Progenitor cell of endocrine pancreas (in vitro differentiated cells): ENCODE measurements around the gene C11orf21. TPM values are rescaled to one million over a fixed set of nuclear protein-coding genes. Genes with fewer than 3 reads are reported as not detected.

Experiments
- DNase-seq: peaks from one replicate; pipeline ENCODE4 v3.0.0; 2021; ENCODE audit warnings: low spot score; ENCODE audit not compliant: unreplicated experiment
- H3K27ac Mint-ChIP-seq: 2 replicates; pipeline ENCODE4 v1.8.0; 2021; ENCODE audit warnings: mild to moderate bottlenecking, moderate library complexity, mixed read lengths
- H3K27me3 Mint-ChIP-seq: 2 replicates; pipeline ENCODE4 v1.8.0; 2021; ENCODE audit warnings: mixed read lengths
- H3K36me3 Mint-ChIP-seq: 2 replicates; pipeline ENCODE4 v1.8.0; 2022; ENCODE audit warnings: mixed read lengths; ENCODE audit not compliant: insufficient read depth
- H3K4me1 Mint-ChIP-seq: 2 replicates; pipeline ENCODE4 v1.8.0; 2021; ENCODE audit warnings: low read depth, mixed read lengths
- H3K4me3 Mint-ChIP-seq: 2 replicates; pipeline ENCODE4 v1.8.0; 2021; ENCODE audit warnings: low read depth, mild to moderate bottlenecking, moderate library complexity, mixed read lengths
- H3K9me3 Mint-ChIP-seq: 2 replicates; pipeline ENCODE4 v1.8.0; 2021; ENCODE audit warnings: low read depth, mixed read lengths
- CTCF ChIP-seq: fragments of 200-600 bp; sonication (generic); IDR thresholded peaks from one replicate; pipeline ENCODE4 v1.5.0; 2021; ENCODE audit warnings: antibody characterized with exemption, mild to moderate bottlenecking; ENCODE audit not compliant: unreplicated experiment
- total RNA-seq: library from RNA; stranded (reverse); gene quantifications from 2 replicates; pipeline ENCODE4 v1.2.1, GENCODE V29; 2021

C11orf21 gene
- total RNA-seq, 1 donor from 2014 or later = 0.69 TPM

GRCh38 chr11:2250041-2250440 is 51.7 kb downstream of the C11orf21 start:
- H3K36me3 Mint-ChIP-seq = no peaks in the 10 kb centered on the region
- no peak for TF ChIP-seq CTCF
- no peaks in the 10 kb centered on the region for H3K4me1 Mint-ChIP-seq
- peaks cover 4% of the 10 kb centered on the region for H3K9me3 Mint-ChIP-seq
- H3K27me3 Mint-ChIP-seq = peaks cover 41% of the 10 kb centered on the region
- DNase-seq = no peak
- no peak overlapping the region for H3K27ac Mint-ChIP-seq
- H3K4me3 Mint-ChIP-seq = no peak overlapping the region

GRCh38 chr11:2249189-2249916 is 52.4 kb downstream of the C11orf21 start:
- no peak overlapping the region for H3K27ac Mint-ChIP-seq

GRCh38 chr11:2248762-2249161 is 53.0 kb downstream of the C11orf21 start:
- no peak for TF ChIP-seq CTCF
- DNase-seq = no peak
- Mint-ChIP-seq H3K27me3 (peaks cover 51% of the 10 kb centered on the region), H3K36me3 (no peaks in the 10 kb centered on the region), H3K9me3 (no peaks in the 10 kb centered on the region), H3K4me3 (no peak overlapping the region), H3K4me1 (no peaks in the 10 kb centered on the region), H3K27ac (no peak overlapping the region)

More at GRCh38 chr11:2249189-2249916, 52.4 kb downstream of the C11orf21 start:
- DNase-seq = no peak
- Mint-ChIP-seq H3K9me3 (no peaks in the 10 kb centered on the region), H3K36me3 (no peaks in the 10 kb centered on the region), H3K4me3 (no peak overlapping the region), H3K4me1 (no peaks in the 10 kb centered on the region), H3K27me3 (peaks cover 45% of the 10 kb centered on the region)
- no peak for TF ChIP-seq CTCF

GRCh38 chr11:2248242-2248641 is 53.5 kb downstream of the C11orf21 start:
- H3K27me3 Mint-ChIP-seq = peaks cover 55% of the 10 kb centered on the region
- no peak overlapping the region for H3K4me3 Mint-ChIP-seq
- no peak for TF ChIP-seq CTCF
- no peak for DNase-seq
- H3K9me3 Mint-ChIP-seq = no peaks in the 10 kb centered on the region
- no peaks in the 10 kb centered on the region for H3K4me1 Mint-ChIP-seq
- H3K27ac Mint-ChIP-seq = no peak overlapping the region
- H3K36me3 Mint-ChIP-seq = no peaks in the 10 kb centered on the region

- Mint-ChIP-seq H3K4me1 (no peaks in the 10 kb centered on the region), H3K36me3 (no peaks in the 10 kb centered on the region), H3K27ac (no peak overlapping the region), H3K27me3 (peaks cover 53% of the 10 kb centered on the region), H3K4me3 (no peak overlapping the region), H3K9me3 (no peaks in the 10 kb centered on the region)
- TF ChIP-seq CTCF = no peak
- no peak for DNase-seq
Observed at GRCh38 chr11:2247496-2247895, 54.2 kb downstream of the C11orf21 start.

Other genes starting within 250 kb of the C11orf21 start
- gene IGF2, start 162.5 kb downstream of the C11orf21 start, total RNA-seq = 4,678 and 5,100 TPM in 2 replicates
- gene INS, start 140.7 kb downstream of the C11orf21 start, total RNA-seq = 68.7 and 75.2 TPM in 2 replicates
- 0.53 and 1.1 TPM in 2 replicates for gene TH, start 130.1 kb downstream of the C11orf21 start, total RNA-seq
- 1.6 and 2.4 TPM in 2 replicates for gene ASCL2, start 31.3 kb downstream of the C11orf21 start, total RNA-seq
- 3.4 and 4.5 TPM in 2 replicates for gene TSPAN32, start 95 bp upstream of the C11orf21 start, total RNA-seq
- 166 and 171 TPM in 2 replicates for gene CD81, start 75.4 kb upstream of the C11orf21 start, total RNA-seq
- gene TSSC4, start 98.8 kb upstream of the C11orf21 start, total RNA-seq = 50.2 and 54.5 TPM in 2 replicates
- 0.46 and 0.84 TPM in 2 replicates for gene TRPM5, start 142.6 kb upstream of the C11orf21 start, total RNA-seq
- 3.1 and 3.3 TPM in 2 replicates for gene KCNQ1, start 143.1 kb upstream of the C11orf21 start, total RNA-seq